Endothelial cell of umbilical vein (primary cell): Measurements from ENCODE around the gene SETMAR. TPM values are rescaled to one million over a fixed set of nuclear protein-coding genes. Genes with fewer than 3 reads are reported as not detected.

ENCODE experiments used
- BruUV-seq: library from RNA; stranded (reverse); fragments of 400-500 nt; replicated peaks from 2 replicates; lab custom pipeline; 2021; lab: Mats Ljungman, UMichigan
- CTCF ChIA-PET: fragments of 300-600, 350-600 bp; sonication (Branson Sonifier 250); formaldehyde crosslinking; loops from one replicate; lab custom pipeline; 2021; ENCODE audit warnings: antibody characterized with exemption, inconsistent platforms; lab: Charles Lee
- POLR2A ChIA-PET: fragments of 300-600, 350-600 bp; sonication (Branson Sonifier 250); formaldehyde crosslinking; loops from one replicate; lab custom pipeline; 2021; ENCODE audit warnings: antibody characterized with exemption, inconsistent platforms; lab: Charles Lee
- DNase-seq: peaks from one replicate; pipeline ENCODE4 v3.0.0-alpha.2; 2011; ENCODE audit warnings: low read depth, low spot score
- FAIRE-seq: peaks from 2 replicates; lab custom pipeline; 2011; peaks lifted over from hg19 to GRCh38; lab: Jason Lieb, UNC
- H2AFZ ChIP-seq: 2 replicates; pipeline ENCODE4 v1.6.0; 2012; ENCODE audit warnings: low read depth, low read length, control low read depth, inconsistent platforms
- H3K27ac ChIP-seq: 2 replicates; pipeline ENCODE4 v1.5.1; 2011; ENCODE audit warnings: low read depth, mild to moderate bottlenecking, control low read depth, low read length, moderate library complexity; ENCODE audit not compliant: insufficient read depth
- H3K27me3 ChIP-seq, 2 experiments: 2 replicates each; pipeline versions ENCODE4 v1.6.0 to v1.6.1; 2011; ENCODE audit warnings: low read length in 2 of 2, mixed read lengths in 1 of 2; ENCODE audit not compliant: control insufficient read depth in 2 of 2, insufficient read depth in 2 of 2
- H3K36me3 ChIP-seq, 2 experiments: 2 replicates in 1 of 2; 3 replicates in 1 of 2; pipeline ENCODE4 v1.5.1; 2011; ENCODE audit warnings: low read length in 2 of 2, mild to moderate bottlenecking in 1 of 2, moderate library complexity in 1 of 2; ENCODE audit not compliant: control insufficient read depth in 2 of 2, insufficient read depth in 2 of 2; ENCODE audit errors: extremely low read depth in 1 of 2
- H3K4me1 ChIP-seq: 3 replicates; pipeline ENCODE4 v1.5.1; 2011; ENCODE audit warnings: mild to moderate bottlenecking, low read length; ENCODE audit not compliant: control insufficient read depth, insufficient read depth; ENCODE audit errors: extremely low read depth
- H3K4me2 ChIP-seq: 2 replicates; pipeline ENCODE4 v1.6.1; 2011; ENCODE audit warnings: low read length, control low read depth, mixed read lengths; ENCODE audit not compliant: insufficient read depth
- H3K4me3 ChIP-seq, 3 experiments: fragments of 200-600 bp in 1 of 3; sonication (generic), shearing (Covaris generic) in 1 of 3; replicated peaks in 1 of 3; 2 replicates each; pipeline ENCODE4 v1.5.1; 2011 to 2016; ENCODE audit warnings: control low read depth in 3 of 3, low read length in 3 of 3, mild to moderate bottlenecking in 2 of 3, inconsistent platforms in 1 of 3, low read depth in 1 of 3, moderate library complexity in 1 of 3; ENCODE audit not compliant: insufficient read depth in 1 of 3
- H3K79me2 ChIP-seq: 2 replicates; pipeline ENCODE4 v1.6.0; 2012; ENCODE audit warnings: low read length, inconsistent platforms; ENCODE audit not compliant: control insufficient read depth, insufficient read depth
- H3K9ac ChIP-seq: replicated peaks from 2 replicates; pipeline ENCODE3; 2011; ENCODE audit warnings: low read length, control low read depth; ENCODE audit not compliant: insufficient read depth; ENCODE audit errors: extremely low read depth
- H3K9me1 ChIP-seq: replicated peaks from 3 replicates; pipeline ENCODE4 v1.6.0; 2011; ENCODE audit warnings: mild to moderate bottlenecking, low read length; ENCODE audit not compliant: control insufficient read depth, insufficient read depth; ENCODE audit errors: extremely low read depth
- H3K9me3 ChIP-seq: replicated peaks from 2 replicates; pipeline ENCODE4 v1.5.1; 2012; ENCODE audit warnings: low read length, inconsistent platforms; ENCODE audit not compliant: control insufficient read depth, insufficient read depth
- H4K20me1 ChIP-seq: replicated peaks from 2 replicates; pipeline ENCODE3; 2011; ENCODE audit warnings: mild to moderate bottlenecking, low read length; ENCODE audit not compliant: control insufficient read depth, insufficient read depth; ENCODE audit errors: extremely low read depth
- CTCF ChIP-seq, 2 donors: IDR thresholded peaks; 1 replicate in 1 of 2; 2 replicates in 1 of 2; pipeline ENCODE4 v1.5.1; 2011; ENCODE audit warnings: low read length in 2 of 2, mild to moderate bottlenecking in 2 of 2, moderate library complexity in 2 of 2, control low read depth in 1 of 2, inconsistent platforms in 1 of 2, low read depth in 1 of 2; ENCODE audit not compliant: insufficient read depth in 1 of 2; ENCODE audit errors: extremely low read depth in 1 of 2
- EZH2 ChIP-seq: IDR thresholded peaks from 2 replicates; pipeline ENCODE4 v1.6.1; 2012; ENCODE audit warnings: borderline replicate concordance, low read depth, mild to moderate bottlenecking, moderate library complexity, low read length, inconsistent platforms; ENCODE audit not compliant: severe bottlenecking
- FOS ChIP-seq: IDR thresholded peaks from 2 replicates; pipeline ENCODE4 v1.6.1; 2011; ENCODE audit warnings: mild to moderate bottlenecking, low read length, moderate library complexity, borderline replicate concordance; ENCODE audit not compliant: insufficient read depth
- GATA2 ChIP-seq: IDR thresholded peaks from 2 replicates; pipeline ENCODE4 v1.7.0; 2011; ENCODE audit warnings: low read depth, mild to moderate bottlenecking, moderate library complexity, mixed read lengths, low read length; ENCODE audit not compliant: insufficient read length, insufficient read depth
- JUN ChIP-seq: IDR thresholded peaks from 2 replicates; pipeline ENCODE4 v1.6.1; 2011; ENCODE audit warnings: borderline replicate concordance, low read depth; ENCODE audit not compliant: insufficient read length, insufficient read depth
- MAX ChIP-seq: IDR thresholded peaks from 2 replicates; pipeline ENCODE4 v1.6.1; 2011; ENCODE audit not compliant: insufficient read depth, insufficient read length
- MYC ChIP-seq: IDR thresholded peaks from one replicate; pipeline ENCODE4 v1.6.1; 2011; ENCODE audit warnings: mild to moderate bottlenecking, low read depth, low read length
- POLR2A ChIP-seq: IDR thresholded peaks from 2 replicates; pipeline ENCODE4 v1.6.1; 2012; ENCODE audit warnings: low read depth, mild to moderate bottlenecking, control low read depth, low read length
- POLR2AphosphoS5 ChIP-seq: IDR thresholded peaks from 2 replicates; pipeline ENCODE4 v1.6.1; 2012; ENCODE audit warnings: low read depth, mild to moderate bottlenecking, control low read depth, low read length, moderate library complexity; ENCODE audit not compliant: insufficient read depth
- dilution Hi-C: fragments of 300-500 bp; cut with MboI; formaldehyde crosslinking; loops from one replicate; pipeline ENCODE4 v1.15.0; 2019; ENCODE audit warnings: low sequenced_read_pairs; ENCODE audit not compliant: extremely low pct_ligation_motif_present
- intact Hi-C: fragments of 100-400 bp; cut with micrococcal nuclease; formaldehyde crosslinking; loops from one replicate; pipeline ENCODE4 v1.10.0; 2022
- polyA plus RNA-seq, 4 experiments: library from polyadenylated mRNA; depleted of rRNA in 3 of 4; stranded (reverse) in 3 of 4; unstranded in 1 of 4; fragments of >200 nt; gene quantifications; 2 replicates each; pipeline versions ENCODE4 v1.2.1 to v1.2.3, GENCODE V29; 2011 to 2012; ENCODE audit warnings: missing spikeins in 1 of 4
- total RNA-seq: library from RNA; stranded (reverse); gene quantifications from 2 replicates; pipeline ENCODE4 v1.2.3, GENCODE V29; 2021

SETMAR gene
- total and polyA plus RNA-seq, 2 donors (not counting 3 experiments of a cell fraction or from before 2014, with no cell fraction given) = 9.6 to 15.4 TPM

- Histone ChIP-seq H3K4me1 (peaks cover 12% of the 10 kb centered on the region), H3K9me3 (no peaks in the 10 kb centered on the region), H3K27me3 (no peaks in the 10 kb centered on the region), H2AFZ (no peak overlapping the region), H3K4me3 (no peak overlapping the region), H3K9me1 (no peaks in the 10 kb centered on the region), H3K4me2 (no peak overlapping the region), H3K79me2 (no peaks in the 10 kb centered on the region), H3K36me3 (peaks cover 0 to 3% of the 10 kb centered on the region in 2 experiments), H3K27ac (no peak overlapping the region), H3K9ac (no peak overlapping the region), H4K20me1 (no peaks in the 10 kb centered on the region)
- ChIA-PET CTCF (interaction anchor here (0.6 kb wide), 1 partner anchor 166 kb away, joined by 3 read pairs; no protein-coding TSS in a partner anchor), POLR2A (no interaction called here)
- no peak for TF ChIP-seq POLR2A
- no peak for TF ChIP-seq EZH2
- no peak for TF ChIP-seq MYC
- no peak for TF ChIP-seq MAX
- TF ChIP-seq GATA2 = no peak
- TF ChIP-seq POLR2AphosphoS5 = no peak
- dilution Hi-C loops (no loop called here), intact Hi-C loops (no loop called here)
- no peak for DNase-seq
- FAIRE-seq = no peak
- no TSS peak for BruUV-seq
These were observed 55.1 kb downstream of the SETMAR start for GRCh38 chr3:4358273-4358672.

GRCh38 chr3:4359805-4360502, 56.8 kb downstream of the SETMAR start:
- H3K4me2 ChIP-seq = no peak overlapping the region
- BruUV-seq = no TSS peak
- POLR2A ChIA-PET = interaction anchor here (0.6 kb wide), 1 partner anchor 55 kb away, joined by 5 read pairs; no protein-coding TSS in a partner anchor
- H3K36me3 ChIP-seq = peaks cover 0 to 3% of the 10 kb centered on the region in 2 experiments
- H3K4me1 ChIP-seq = peaks cover 12% of the 10 kb centered on the region
- H3K27ac ChIP-seq = no peak overlapping the region
- no peak overlapping the region for H3K4me3 ChIP-seq
- no peaks in the 10 kb centered on the region for H3K9me3 ChIP-seq
- FAIRE-seq (no peak), DNase-seq (no peak)
- H3K27me3 ChIP-seq = no peaks in the 10 kb centered on the region
- dilution Hi-C loops = no loop called here
- no peaks in the 10 kb centered on the region for H4K20me1 ChIP-seq
- no peaks in the 10 kb centered on the region for H3K9me1 ChIP-seq
- H3K79me2 ChIP-seq = no peaks in the 10 kb centered on the region
- TF ChIP-seq CTCF (IDR thresholded peaks at IDR 0.05; ENCODE audit: extremely low read depth in 1 of 2, insufficient read depth in 1 of 2, low read depth in 1 of 2, low read length in 2 of 2) = no peak
- no peak for TF ChIP-seq POLR2AphosphoS5
- no peak for TF ChIP-seq EZH2
- no peak for TF ChIP-seq MYC
- TF ChIP-seq FOS = no peak
- TF ChIP-seq GATA2 = no peak
- TF ChIP-seq JUN = no peak
- no peak for TF ChIP-seq MAX
- no peak for TF ChIP-seq POLR2A
- intact Hi-C loops = no loop called here
- no peak overlapping the region for H2AFZ ChIP-seq
- no peak overlapping the region for H3K9ac ChIP-seq
- CTCF ChIA-PET = interaction anchor here (1.2 to 1.6 kb wide), 2 partner anchors 9 to 14 kb away, joined by 4 to 9 read pairs; no protein-coding TSS in a partner anchor
